VCaP (cell line): ENCODE results near the gene PHC3.
A peak's percentile ranks its signal among the peaks of the same experiment; 100 is the strongest.

Source experiments
- H3K27ac ChIP-seq: fragments of 450-650 bp; 2 replicates; pipeline ENCODE4 v1.5.1; 2017
- CTCF ChIP-seq: fragments of 450-650 bp; conservative IDR thresholded peaks from 2 replicates; pipeline ENCODE4 v1.5.1; 2017; ENCODE audit warnings: mild to moderate bottlenecking, moderate library complexity

The PHC3 gene

GRCh38 chr3:170144437-170144843, 37.1 kb downstream of the PHC3 start:
- H3K27ac ChIP-seq: no peak overlapping the region

GRCh38 chr3:170142373-170142772, 39.2 kb downstream of the PHC3 start:
- H3K27ac ChIP-seq: no peak overlapping the region
- TF ChIP-seq CTCF: no peak

More at GRCh38 chr3:170144437-170144843, 37.1 kb downstream of the PHC3 start:
- TF ChIP-seq CTCF: no peak

- no peak overlapping the region for H3K27ac ChIP-seq
- no peak for TF ChIP-seq CTCF
Measured at GRCh38 chr3:170137986-170138385, 43.5 kb downstream of the PHC3 start.

- H3K27ac ChIP-seq: no peak overlapping the region
- TF ChIP-seq CTCF: no peak
Measured at GRCh38 chr3:170132335-170132734, 49.2 kb downstream of the PHC3 start.

- no peak for TF ChIP-seq CTCF
- H3K27ac ChIP-seq: no peak overlapping the region
Measured at GRCh38 chr3:170130532-170130931, 51.0 kb downstream of the PHC3 start.

- TF ChIP-seq CTCF: no peak
- peak overlapping the region; percentile 65 for H3K27ac ChIP-seq
Measured at GRCh38 chr3:170128977-170129431, 52.5 kb downstream of the PHC3 start.

- peak overlapping the region; percentile 65 for H3K27ac ChIP-seq
- TF ChIP-seq CTCF: no peak
Measured at GRCh38 chr3:170128259-170128976, 53.1 kb downstream of the PHC3 start.
